AG09309 (cell line): Measurements from ENCODE around the gene HIC1.
A peak's percentile ranks its signal among the peaks of the same experiment; 100 is the strongest.

Source experiments
- DNase-seq: peaks from one replicate; pipeline ENCODE4 v3.0.0-alpha.2; 2010; ENCODE audit warnings: low read depth
- H3K4me3 ChIP-seq: 2 replicates; pipeline ENCODE4 v1.5.1; 2011; ENCODE audit warnings: mild to moderate bottlenecking, low read depth, low read length, moderate library complexity; ENCODE audit not compliant: control insufficient read depth
- TF ChIP-seq, protein P1 (sequence below): IDR thresholded peaks from 2 replicates; pipeline ENCODE4 v1.5.1; 2011; ENCODE audit warnings: mild to moderate bottlenecking, low read depth, low read length, inconsistent platforms; ENCODE audit not compliant: insufficient read depth, control insufficient read depth; ENCODE audit errors: missing control alignments

Gene HIC1

DNA sequence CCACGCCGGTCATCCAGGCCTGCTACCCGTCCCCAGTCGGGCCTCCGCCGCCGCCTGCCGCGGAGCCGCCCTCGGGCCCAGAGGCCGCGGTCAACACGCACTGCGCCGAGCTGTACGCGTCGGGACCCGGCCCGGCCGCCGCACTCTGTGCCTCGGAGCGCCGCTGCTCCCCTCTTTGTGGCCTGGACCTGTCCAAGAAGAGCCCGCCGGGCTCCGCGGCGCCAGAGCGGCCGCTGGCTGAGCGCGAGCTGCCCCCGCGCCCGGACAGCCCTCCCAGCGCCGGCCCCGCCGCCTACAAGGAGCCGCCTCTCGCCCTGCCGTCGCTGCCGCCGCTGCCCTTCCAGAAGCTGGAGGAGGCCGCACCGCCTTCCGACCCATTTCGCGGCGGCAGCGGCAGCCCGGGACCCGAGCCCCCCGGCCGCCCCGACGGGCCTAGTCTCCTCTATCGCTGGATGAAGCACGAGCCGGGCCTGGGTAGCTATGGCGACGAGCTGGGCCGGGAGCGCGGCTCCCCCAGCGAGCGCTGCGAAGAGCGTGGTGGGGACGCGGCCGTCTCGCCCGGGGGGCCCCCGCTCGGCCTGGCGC lies 2.4 kb downstream of the HIC1 start:
- H3K4me3 ChIP-seq = no peak overlapping the region
- TF ChIP-seq, protein P1, sequence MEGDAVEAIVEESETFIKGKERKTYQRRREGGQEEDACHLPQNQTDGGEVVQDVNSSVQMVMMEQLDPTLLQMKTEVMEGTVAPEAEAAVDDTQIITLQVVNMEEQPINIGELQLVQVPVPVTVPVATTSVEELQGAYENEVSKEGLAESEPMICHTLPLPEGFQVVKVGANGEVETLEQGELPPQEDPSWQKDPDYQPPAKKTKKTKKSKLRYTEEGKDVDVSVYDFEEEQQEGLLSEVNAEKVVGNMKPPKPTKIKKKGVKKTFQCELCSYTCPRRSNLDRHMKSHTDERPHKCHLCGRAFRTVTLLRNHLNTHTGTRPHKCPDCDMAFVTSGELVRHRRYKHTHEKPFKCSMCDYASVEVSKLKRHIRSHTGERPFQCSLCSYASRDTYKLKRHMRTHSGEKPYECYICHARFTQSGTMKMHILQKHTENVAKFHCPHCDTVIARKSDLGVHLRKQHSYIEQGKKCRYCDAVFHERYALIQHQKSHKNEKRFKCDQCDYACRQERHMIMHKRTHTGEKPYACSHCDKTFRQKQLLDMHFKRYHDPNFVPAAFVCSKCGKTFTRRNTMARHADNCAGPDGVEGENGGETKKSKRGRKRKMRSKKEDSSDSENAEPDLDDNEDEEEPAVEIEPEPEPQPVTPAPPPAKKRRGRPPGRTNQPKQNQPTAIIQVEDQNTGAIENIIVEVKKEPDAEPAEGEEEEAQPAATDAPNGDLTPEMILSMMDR = no peak

DNA sequence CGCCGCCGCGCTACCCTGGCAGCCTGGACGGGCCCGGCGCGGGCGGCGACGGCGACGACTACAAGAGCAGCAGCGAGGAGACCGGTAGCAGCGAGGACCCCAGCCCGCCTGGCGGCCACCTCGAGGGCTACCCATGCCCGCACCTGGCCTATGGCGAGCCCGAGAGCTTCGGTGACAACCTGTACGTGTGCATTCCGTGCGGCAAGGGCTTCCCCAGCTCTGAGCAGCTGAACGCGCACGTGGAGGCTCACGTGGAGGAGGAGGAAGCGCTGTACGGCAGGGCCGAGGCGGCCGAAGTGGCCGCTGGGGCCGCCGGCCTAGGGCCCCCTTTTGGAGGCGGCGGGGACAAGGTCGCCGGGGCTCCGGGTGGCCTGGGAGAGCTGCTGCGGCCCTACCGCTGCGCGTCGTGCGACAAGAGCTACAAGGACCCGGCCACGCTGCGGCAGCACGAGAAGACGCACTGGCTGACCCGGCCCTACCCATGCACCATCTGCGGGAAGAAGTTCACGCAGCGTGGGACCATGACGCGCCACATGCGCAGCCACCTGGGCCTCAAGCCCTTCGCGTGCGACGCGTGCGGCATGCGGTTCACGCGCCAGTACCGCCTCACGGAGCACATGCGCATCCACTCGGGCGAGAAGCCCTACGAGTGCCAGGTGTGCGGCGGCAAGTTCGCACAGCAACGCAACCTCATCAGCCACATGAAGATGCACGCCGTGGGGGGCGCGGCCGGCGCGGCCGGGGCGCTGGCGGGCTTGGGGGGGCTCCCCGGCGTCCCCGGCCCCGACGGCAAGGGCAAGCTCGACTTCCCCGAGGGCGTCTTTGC lies 3.1 kb downstream of the HIC1 start:
- DNase-seq = no peak
- H3K4me3 ChIP-seq = no peak overlapping the region
- TF ChIP-seq, protein P1 = no peak

More for the DNA sequence above, 2.4 kb downstream of the HIC1 start:
- DNase-seq = no peak

DNA sequence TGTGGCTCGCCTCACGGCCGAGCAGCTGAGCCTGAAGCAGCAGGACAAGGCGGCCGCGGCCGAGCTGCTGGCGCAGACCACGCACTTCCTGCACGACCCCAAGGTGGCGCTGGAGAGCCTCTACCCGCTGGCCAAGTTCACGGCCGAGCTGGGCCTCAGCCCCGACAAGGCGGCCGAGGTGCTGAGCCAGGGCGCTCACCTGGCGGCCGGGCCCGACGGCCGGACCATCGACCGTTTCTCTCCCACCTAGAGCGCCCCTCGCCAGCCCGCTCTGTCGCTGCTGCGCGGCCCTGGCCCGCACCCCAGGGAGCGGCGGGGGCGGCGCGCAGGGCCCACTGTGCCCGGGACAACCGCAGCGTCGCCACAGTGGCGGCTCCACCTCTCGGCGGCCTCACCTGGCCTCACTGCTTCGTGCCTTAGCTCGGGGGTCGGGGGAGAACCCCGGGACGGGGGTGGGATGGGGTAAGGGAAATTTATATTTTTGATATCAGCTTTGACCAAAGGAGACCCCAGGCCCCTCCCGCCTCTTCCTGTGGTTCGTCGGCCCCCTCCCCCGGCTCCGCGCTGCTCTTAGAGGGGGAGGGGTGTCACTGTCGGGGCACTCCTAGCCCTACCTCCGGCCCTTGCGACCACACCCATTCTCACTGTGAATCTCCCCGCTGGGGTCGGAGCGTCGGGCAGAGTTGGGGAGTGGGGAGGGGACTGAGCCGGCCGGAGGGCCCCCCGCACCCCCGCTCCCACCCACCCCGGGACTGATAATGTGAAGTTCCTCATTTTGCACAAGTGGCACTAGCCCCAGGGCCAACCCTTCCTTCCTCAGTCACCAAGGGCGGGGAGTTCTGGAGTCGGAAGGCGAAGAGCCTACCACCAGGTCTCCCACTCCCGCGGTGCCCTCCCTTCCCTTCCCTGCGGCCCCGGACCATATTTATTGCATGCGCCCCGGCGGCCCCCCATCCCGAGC lies 4.0 kb downstream of the HIC1 start:
- DNase-seq = no peak
- no peak overlapping the region for H3K4me3 ChIP-seq
- TF ChIP-seq, protein P1 = peak; percentile 48

DNA sequence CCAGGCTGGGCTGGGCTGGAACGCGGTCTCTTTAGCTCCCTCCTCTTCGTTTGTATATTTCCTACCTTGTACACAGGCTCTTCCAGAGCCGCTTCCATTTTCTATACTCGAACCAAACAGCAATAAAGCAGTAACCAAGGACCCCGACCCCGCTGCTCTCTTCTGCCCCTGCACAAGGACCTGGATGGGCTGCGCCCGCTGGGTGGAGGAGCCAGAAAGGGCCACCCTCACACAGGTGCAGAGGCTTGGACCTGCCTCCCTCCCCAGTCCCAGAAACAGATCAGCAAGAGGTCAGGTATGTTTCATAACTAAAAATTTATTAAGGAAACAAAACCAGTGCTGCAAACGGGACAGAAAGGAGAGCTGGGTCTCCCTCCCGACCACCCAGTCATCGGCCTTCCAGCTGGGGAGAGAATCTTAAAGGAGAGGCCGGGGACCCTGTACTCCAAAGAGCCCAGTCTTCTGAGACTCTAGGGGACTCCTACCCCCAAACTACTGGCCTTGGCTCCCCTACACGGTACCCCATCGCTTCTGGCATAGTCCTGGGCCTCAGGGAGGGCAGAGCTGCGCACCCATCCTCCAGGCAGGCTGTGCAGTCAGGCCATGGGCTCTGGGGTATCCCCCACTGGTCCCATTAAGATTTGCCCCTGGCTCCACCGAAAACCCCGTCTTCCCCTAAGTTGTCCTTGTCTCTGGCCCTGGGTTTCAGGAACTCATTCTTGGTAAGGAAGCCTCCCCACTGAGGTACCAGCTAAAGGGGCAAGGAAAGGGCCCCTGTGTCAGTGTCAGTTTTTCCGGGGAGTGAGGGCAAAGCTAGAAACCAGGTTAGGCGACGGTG lies 4.9 kb downstream of the HIC1 start:
- no peak for DNase-seq
- TF ChIP-seq, protein P1 = no peak
- H3K4me3 ChIP-seq = no peak overlapping the region

DNA sequence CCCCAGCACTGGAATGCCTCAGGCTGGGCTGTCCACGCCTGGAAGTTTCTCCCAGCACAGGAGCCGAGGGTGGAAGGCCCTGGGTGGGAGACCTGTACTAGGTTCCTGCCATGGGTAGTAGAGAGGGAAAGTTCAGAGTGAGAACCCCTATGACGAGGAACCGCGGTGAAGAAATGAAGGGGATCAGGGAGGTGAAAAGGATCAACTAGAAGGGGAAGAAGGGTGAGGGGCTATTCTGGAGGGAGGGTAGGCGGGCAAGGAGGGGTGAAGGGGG lies 5.4 kb downstream of the HIC1 start:
- DNase-seq = no peak
- H3K4me3 ChIP-seq = no peak overlapping the region
- TF ChIP-seq, protein P1 = no peak
